ENCODE data around the gene ANKRD40.
"Not testable (repeated sequence)": the region's sequence is repeated elsewhere in the genome, so short reads cannot be mapped to it uniquely, and the experiment has no call there.

Gene ANKRD40

GRCh38 chr17:50685691-50686493, 21.8 kb downstream of the ANKRD40 start:
- DNase-seq (ENCODE audit: low spot score) = peak; percentile 22

- DNase-seq (ENCODE audit: low spot score) = no peak
Measured at GRCh38 chr17:50685334-50685665, 22.4 kb downstream of the ANKRD40 start.

GRCh38 chr17:50684612-50685333, 22.9 kb downstream of the ANKRD40 start:
- peak; percentile 57 for DNase-seq (ENCODE audit: low spot score)

- DNase-seq (ENCODE audit: low spot score) = no peak
Measured at GRCh38 chr17:50684288-50684611, 23.5 kb downstream of the ANKRD40 start.

- no peak for DNase-seq (ENCODE audit: low spot score)
Measured at GRCh38 chr17:50683434-50684287, 24.1 kb downstream of the ANKRD40 start.

- no peak for DNase-seq (ENCODE audit: low spot score)
Measured at GRCh38 chr17:50682938-50683337, 24.8 kb downstream of the ANKRD40 start.

GRCh38 chr17:50682441-50682840, 25.3 kb downstream of the ANKRD40 start:
- DNase-seq (ENCODE audit: low spot score) = no peak

- DNase-seq (ENCODE audit: low spot score) = no peak
Measured at GRCh38 chr17:50681263-50682200, 26.2 kb downstream of the ANKRD40 start.

GRCh38 chr17:50680543-50681262, 27.0 kb downstream of the ANKRD40 start:
- DNase-seq (ENCODE audit: low spot score) = not testable (repeated sequence)

GRCh38 chr17:50680126-50680525, 27.6 kb downstream of the ANKRD40 start:
- no peak for DNase-seq (ENCODE audit: low spot score)

- DNase-seq (ENCODE audit: low spot score) = no peak
Measured at GRCh38 chr17:50679008-50679544, 28.6 kb downstream of the ANKRD40 start.

GRCh38 chr17:50677851-50678375, 29.8 kb downstream of the ANKRD40 start:
- no peak for DNase-seq (ENCODE audit: low spot score)

GRCh38 chr17:50676065-50676975, 31.4 kb downstream of the ANKRD40 start:
- DNase-seq (ENCODE audit: low spot score) = no peak

- no peak for DNase-seq (ENCODE audit: low spot score)
Measured at GRCh38 chr17:50675627-50676026, 32.1 kb downstream of the ANKRD40 start.

- DNase-seq (ENCODE audit: low spot score) = no peak
Measured at GRCh38 chr17:50675190-50675589, 32.5 kb downstream of the ANKRD40 start.

- DNase-seq (ENCODE audit: low spot score) = no peak
Measured at GRCh38 chr17:50672831-50673551, 34.7 kb downstream of the ANKRD40 start.

GRCh38 chr17:50672071-50672470, 35.6 kb downstream of the ANKRD40 start:
- DNase-seq (ENCODE audit: low spot score) = no peak

- no peak for DNase-seq (ENCODE audit: low spot score)
Measured at GRCh38 chr17:50668838-50669581, 38.7 kb downstream of the ANKRD40 start.

Measured in LoVo (cell line).